Hypothalamus (tissue), 51 donors: ENCODE measurements around the gene LRMDA.
A peak's percentile ranks its signal among the peaks of the same experiment; 100 is the strongest.

Source experiments
- DNase-seq, 51 donors: peaks; one replicate each; lab custom pipeline; 2025; lab: John Stamatoyannopoulos, UW

LRMDA gene

GRCh38 chr10:75528392-75528791, 97.0 kb downstream of the LRMDA start:
- no peak for DNase-seq

GRCh38 chr10:75530299-75530698, 98.9 kb downstream of the LRMDA start:
- no peak for DNase-seq

- DNase-seq, result no peak
Measured at GRCh38 chr10:75531571-75532031, 100.2 kb downstream of the LRMDA start.

- DNase-seq, result no peak
Measured at GRCh38 chr10:75532253-75532924, 101.0 kb downstream of the LRMDA start.

- DNase-seq, result no peak
Measured at GRCh38 chr10:75538144-75538543, 106.7 kb downstream of the LRMDA start.

- DNase-seq, result no peak
Measured at GRCh38 chr10:75538765-75539164, 107.3 kb downstream of the LRMDA start.

- no peak for DNase-seq
Measured at GRCh38 chr10:75540357-75540966, 109.0 kb downstream of the LRMDA start.

GRCh38 chr10:75540981-75541380, 109.6 kb downstream of the LRMDA start:
- peak in 2 of 51 donors; percentile 4 to 7 for DNase-seq

- DNase-seq, result no peak
Measured at GRCh38 chr10:75541411-75541810, 110.0 kb downstream of the LRMDA start.

- no peak for DNase-seq
Measured at GRCh38 chr10:75542084-75542483, 110.7 kb downstream of the LRMDA start.

- peak in 8 of 51 donors; percentile 2 to 37 (median 14) for DNase-seq
Measured at GRCh38 chr10:75542906-75543305, 111.5 kb downstream of the LRMDA start.

- DNase-seq, result no peak
Measured at GRCh38 chr10:75544386-75544785, 113.0 kb downstream of the LRMDA start.

GRCh38 chr10:75544993-75545706, 113.7 kb downstream of the LRMDA start:
- DNase-seq, result no peak

GRCh38 chr10:75546004-75546403, 114.6 kb downstream of the LRMDA start:
- no peak for DNase-seq

- DNase-seq, result no peak
Measured at GRCh38 chr10:75547391-75548298, 116.2 kb downstream of the LRMDA start.

- DNase-seq, result no peak
Measured at GRCh38 chr10:75548356-75548755, 116.9 kb downstream of the LRMDA start.

GRCh38 chr10:75550191-75550590, 118.8 kb downstream of the LRMDA start:
- no peak for DNase-seq

- no peak for DNase-seq
Measured at GRCh38 chr10:75552171-75552570, 120.7 kb downstream of the LRMDA start.

- DNase-seq, result no peak
Measured at GRCh38 chr10:75553550-75553949, 122.1 kb downstream of the LRMDA start.

GRCh38 chr10:75555323-75555722, 123.9 kb downstream of the LRMDA start:
- no peak for DNase-seq

- no peak for DNase-seq
Measured at GRCh38 chr10:75556320-75556719, 124.9 kb downstream of the LRMDA start.
